K562 (cell line): ENCODE data around the gene PDE4D. TPM values are rescaled to one million over a fixed set of nuclear protein-coding genes. Genes with fewer than 3 reads are reported as not detected.

Experiments
- ATAC-seq: fragments of 200-7000 bp; cut with Tn5 transposase; 3 replicates; pipeline ENCODE4 v1.9.1; 2020; ENCODE audit warnings: moderate library complexity
- BruUV-seq: library from RNA; stranded (reverse); fragments of 400-500 nt; replicated peaks from 2 replicates; lab custom pipeline; 2021; lab: Mats Ljungman, UMichigan
- CTCF ChIA-PET: fragments of 300-600 bp; formaldehyde crosslinking; extraction: SDS; loops from one replicate; lab custom pipeline; 2021; ENCODE audit warnings: low intra/inter-chr PET ratio; lab: Yijun Ruan, JAX
- POLR2A ChIA-PET: fragments of 300-600, 350-650 bp; sonication (Branson Sonifier 250); formaldehyde crosslinking; extraction: SDS; loops from one replicate; lab custom pipeline; 2021; ENCODE audit warnings: antibody characterized with exemption, inconsistent platforms; lab: Yijun Ruan, JAX
- DNase-seq, 4 experiments: peaks; one replicate each; pipeline versions ENCODE4 v3.0.0 to v3.0.0-alpha.2; 2011 to 2018; ENCODE audit warnings: low spot score in 3 of 4, mixed read lengths in 3 of 4; ENCODE audit errors: extremely low read depth in 1 of 4
- FAIRE-seq: peaks from 2 replicates; lab custom pipeline; 2011; peaks lifted over from hg19 to GRCh38; lab: Jason Lieb, UNC
- H2AFZ ChIP-seq: 2 replicates; pipeline ENCODE4 v1.6.0; 2011; ENCODE audit warnings: low read depth, low read length, control low read depth, inconsistent platforms
- H3K27ac ChIP-seq: fragments of 200-600 bp; 3 replicates; pipeline ENCODE4 v1.8.0; 2011; ENCODE audit warnings: low read depth, mild to moderate bottlenecking, control low read depth, inconsistent platforms, low read length, moderate library complexity, mixed read lengths; ENCODE audit errors: extremely low read depth
- H3K27me3 ChIP-seq, 2 experiments: fragments of 300-600 bp in 1 of 2; 2 replicates in 1 of 2; 3 replicates in 1 of 2; pipeline versions ENCODE4 v1.6.0 to v1.8.0; 2011; ENCODE audit warnings: inconsistent platforms in 2 of 2, low read length in 2 of 2, mild to moderate bottlenecking in 1 of 2, mixed read lengths in 1 of 2, moderate library complexity in 1 of 2; ENCODE audit not compliant: control insufficient read depth in 2 of 2, insufficient read depth in 2 of 2
- H3K36me3 ChIP-seq: fragments of 300-600 bp; 3 replicates; pipeline ENCODE4 v1.8.0; 2011; ENCODE audit warnings: mild to moderate bottlenecking, low read length, inconsistent platforms; ENCODE audit not compliant: control insufficient read depth, insufficient read depth
- H3K4me1 ChIP-seq, 2 experiments: fragments of 200-600 bp in 1 of 2; replicated peaks in 1 of 2; 2 replicates in 1 of 2; 3 replicates in 1 of 2; pipeline versions ENCODE4 v1.5.1 to v1.8.0; 2011; ENCODE audit warnings: inconsistent platforms in 2 of 2, low read length in 2 of 2, mild to moderate bottlenecking in 1 of 2, mixed read lengths in 1 of 2, moderate library complexity in 1 of 2; ENCODE audit not compliant: control insufficient read depth in 2 of 2, insufficient read depth in 2 of 2
- H3K4me2 ChIP-seq: 2 replicates; pipeline ENCODE4 v1.6.1; 2011; ENCODE audit warnings: low read length, control low read depth, inconsistent platforms, mixed read lengths; ENCODE audit not compliant: insufficient read depth
- H3K4me3 ChIP-seq: fragments of 200-600 bp; sonication (generic), shearing (Covaris generic); 2 replicates; pipeline ENCODE4 v1.5.1; 2016; ENCODE audit warnings: control low read depth, inconsistent platforms
- H3K79me2 ChIP-seq: fragments of 200-600 bp; 3 replicates; pipeline ENCODE4 v1.8.0; 2011; ENCODE audit warnings: low read length, inconsistent platforms; ENCODE audit not compliant: control insufficient read depth, insufficient read depth
- H3K9ac ChIP-seq, 2 experiments: 2 replicates each; pipeline versions ENCODE4 v1.6.0 to v1.6.1; 2011; ENCODE audit warnings: low read depth in 2 of 2, low read length in 2 of 2, control low read depth in 1 of 2, inconsistent platforms in 1 of 2, mild to moderate bottlenecking in 1 of 2, mixed read lengths in 1 of 2; ENCODE audit not compliant: insufficient read depth in 1 of 2
- H3K9me1 ChIP-seq: one replicate; pipeline ENCODE4 v1.6.0; 2011; ENCODE audit warnings: inconsistent platforms, mild to moderate bottlenecking, low read length, moderate library complexity; ENCODE audit not compliant: control insufficient read depth, insufficient read depth
- H3K9me3 ChIP-seq: replicated peaks from 2 replicates; pipeline ENCODE4 v1.5.1; 2011; ENCODE audit warnings: low read depth, low read length, inconsistent platforms; ENCODE audit not compliant: control insufficient read depth, insufficient read depth
- H4K20me1 ChIP-seq: replicated peaks from 2 replicates; pipeline ENCODE4 v1.6.1; 2011; ENCODE audit warnings: low read length, inconsistent platforms, mixed read lengths; ENCODE audit not compliant: control insufficient read depth, insufficient read depth
- ARNT ChIP-seq, 2 experiments: fragments of 450-650 bp; IDR thresholded peaks; 2 replicates each; pipeline ENCODE4 v1.6.1; 2016; ENCODE audit warnings: mild to moderate bottlenecking in 1 of 2
- BACH1 ChIP-seq: fragments of 200-800 bp; sonication (Bioruptor generic); IDR thresholded peaks from 2 replicates; pipeline ENCODE4 v1.6.1; 2016; ENCODE audit warnings: missing genetic modification characterization, missing compliant biosample characterization
- EWSR1 ChIP-seq: fragments of 450-650 bp; IDR thresholded peaks from 2 replicates; pipeline ENCODE4 v1.6.1; 2018; ENCODE audit warnings: borderline replicate concordance, mild to moderate bottlenecking, low read depth, moderate library complexity; ENCODE audit not compliant: partially characterized antibody
- FIP1L1 ChIP-seq: fragments of 200-400 bp; formaldehyde crosslinking; IDR thresholded peaks from 2 replicates; pipeline ENCODE4 v1.6.1; 2018; ENCODE audit warnings: mild to moderate bottlenecking, low read depth, low read length; ENCODE audit not compliant: poor library complexity, severe bottlenecking
- FOSL1 ChIP-seq: fragments of 200-800 bp; sonication (Bioruptor generic); conservative IDR thresholded peaks from 2 replicates; pipeline ENCODE4 v1.6.1; 2016; ENCODE audit warnings: missing genetic modification characterization, missing compliant biosample characterization
- HDAC2 ChIP-seq: fragments of 450-650 bp; IDR thresholded peaks from 2 replicates; pipeline ENCODE4 v1.6.1; 2016; ENCODE audit warnings: mild to moderate bottlenecking
- HMG20A ChIP-seq: fragments of 450-650 bp; formaldehyde crosslinking; conservative IDR thresholded peaks from 2 replicates; pipeline ENCODE4 v1.4.0; 2020; ENCODE audit warnings: mild to moderate bottlenecking, mixed read lengths
- U2AF2 ChIP-seq: fragments of 200-400 bp; formaldehyde crosslinking; optimal IDR thresholded peaks from 2 replicates; pipeline ENCODE3; 2017; ENCODE audit warnings: low read depth, mild to moderate bottlenecking, low read length
- XRCC3 ChIP-seq: fragments of 450-650 bp; IDR thresholded peaks from 2 replicates; pipeline ENCODE4 v1.6.1; 2017; ENCODE audit warnings: mild to moderate bottlenecking, moderate library complexity
- ZNF253 ChIP-seq: fragments of 250-450 bp; sonication (Bioruptor Pico); conservative IDR thresholded peaks from 2 replicates; pipeline ENCODE4 v1.6.1; 2021; ENCODE audit warnings: mild to moderate bottlenecking
- ZNF589 ChIP-seq: fragments of 200-800 bp; sonication (Bioruptor generic); IDR thresholded peaks from 2 replicates; pipeline ENCODE4 v1.6.1; 2016; ENCODE audit warnings: low read depth, missing genetic modification characterization, missing compliant biosample characterization
- ZNF77 ChIP-seq: fragments of 250-450 bp; sonication (Bioruptor Pico); IDR thresholded peaks from 2 replicates; pipeline ENCODE4 v1.5.0; 2020
- WGBS: fragments of 100-300 bp; shearing (Covaris generic); methylation state at CpG from one replicate; pipeline ENCODE4 v1.1.6; 2016; ENCODE audit warnings: low coverage, mixed read lengths; ENCODE audit not compliant: insufficient coverage; ENCODE audit errors: missing lambda C conversion rate; 5-methylcytosine and 5-hydroxymethylcytosine counted together
- in situ Hi-C: fragments of 300-500 bp; cut with MboI; formaldehyde crosslinking; loops from 4 replicates; pipeline ENCODE4 v1.15.0; 2018; ENCODE audit warnings: inconsistent platforms, mixed read lengths
- intact Hi-C: fragments of 100-400 bp; cut with micrococcal nuclease; formaldehyde crosslinking; loops from 2 replicates; pipeline ENCODE4 v1.14.2; 2022
- polyA plus RNA-seq, 8 experiments: library from polyadenylated mRNA; depleted of rRNA in 4 of 8; stranded (reverse) in 5 of 8; unstranded in 3 of 8; fragments of >200 nt; fragmentation: Nextera tagmentation in 2 of 8; fragmentation: Illumina TruSeq in 1 of 8; extraction: Ambion mirVana in 2 of 8; extraction: Trizol in 1 of 8; gene quantifications; 2 replicates each; pipeline versions ENCODE4 v1.2.1 to v1.2.3, GENCODE V29; 2011 to 2014; ENCODE audit warnings: inconsistent platforms in 1 of 8, missing spikeins in 1 of 8
- total RNA-seq, 7 experiments: library from RNA; depleted of rRNA in 6 of 7; stranded (reverse); fragments of >200 nt in 6 of 7; fragmentation: Illumina TruSeq in 2 of 7; extraction: Trizol in 2 of 7; gene quantifications; 2 replicates each; pipeline versions ENCODE4 v1.2.1 to v1.2.3, GENCODE V29; 2011 to 2021; ENCODE audit warnings: low replicate concordance in 1 of 7
- TF ChIP-seq, protein P1 (sequence below): fragments of 450-650 bp; formaldehyde crosslinking; IDR thresholded peaks from 2 replicates; pipeline ENCODE4 v1.4.0; 2020; ENCODE audit warnings: mild to moderate bottlenecking, moderate library complexity
- TF ChIP-seq, protein P2 (sequence below): IDR thresholded peaks from 2 replicates; pipeline ENCODE4 v1.6.1; 2016; ENCODE audit warnings: missing genetic modification characterization, missing compliant biosample characterization
- TF ChIP-seq, protein P3 (sequence below): sonication (generic); formaldehyde crosslinking; IDR thresholded peaks from 2 replicates; pipeline ENCODE4 v1.5.0; 2020; ENCODE audit warnings: missing genetic modification reagents
- TF ChIP-seq, protein P4 (sequence below), 3 experiments: IDR thresholded peaks in 2 of 3; conservative IDR thresholded peaks in 1 of 3; 2 replicates each; pipeline ENCODE4 v1.5.1; 2011 to 2012; ENCODE audit warnings: low read length in 3 of 3, mild to moderate bottlenecking in 3 of 3, control low read depth in 2 of 3, improper control_type of control experiment in 1 of 3, inconsistent platforms in 1 of 3, low read depth in 1 of 3, mixed read lengths in 1 of 3, moderate library complexity in 1 of 3; ENCODE audit not compliant: insufficient read depth in 2 of 3
- TF ChIP-seq, protein P5 (sequence below): fragments of 250-450 bp; sonication (Bioruptor Pico); IDR thresholded peaks from 2 replicates; pipeline ENCODE4 v1.8.0; 2021; ENCODE audit warnings: moderate library complexity, mild to moderate bottlenecking, inconsistent platforms

Gene PDE4D
- total and polyA plus RNA-seq, 9 of the 15 experiments (the other 6 are each of a cell fraction or from before 2014, with no cell fraction given), result 0.04 to 0.46 (median 0.13) TPM

DNA sequence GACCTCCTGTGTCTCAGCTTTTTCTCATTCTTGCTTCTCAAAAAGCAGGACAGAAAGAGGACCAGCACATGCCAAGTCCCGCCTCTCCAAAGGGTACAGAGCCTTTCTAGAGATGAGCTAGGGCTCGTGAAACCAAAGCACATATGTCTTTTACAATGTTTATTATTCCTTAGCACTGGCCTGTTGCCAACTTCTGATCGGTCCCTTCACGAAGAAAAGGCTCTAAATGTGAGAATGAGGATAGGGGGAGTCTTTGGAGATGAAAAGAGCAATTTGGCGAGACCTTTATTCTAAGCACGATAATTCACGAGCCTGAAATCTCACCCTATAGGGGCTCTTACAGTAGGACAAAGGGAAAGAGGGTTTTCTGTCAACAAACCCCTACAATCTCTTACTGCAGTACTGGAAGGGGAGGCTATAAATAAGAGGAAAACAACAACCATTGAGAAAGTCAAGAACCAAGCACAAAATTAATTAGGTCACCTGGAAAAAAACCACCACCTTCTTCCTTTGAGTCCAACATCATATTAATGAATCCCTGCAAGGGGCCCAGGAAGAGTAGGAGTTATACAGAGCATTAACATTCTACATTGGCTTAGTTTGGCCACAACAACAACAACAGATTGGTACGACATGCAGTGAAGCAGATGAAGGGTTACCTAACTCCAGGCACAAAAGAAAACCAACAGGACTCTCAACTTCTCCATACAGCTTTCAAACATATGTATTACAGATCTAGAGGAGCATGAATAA lies 309.5 kb downstream of the PDE4D start:
- no peaks in the 10 kb centered on the region for H3K9me1 ChIP-seq
- TF ChIP-seq EWSR1 (no peak), FIP1L1 (no peak), FOSL1 (tag) (no peak), BACH1 (tag) (no peak), ZNF77 (CRISPR knock-in tag) (no peak), XRCC3 (no peak), HMG20A (CRISPR knock-in tag) (no peak), HDAC2 (no peak), ZNF589 (CRISPR knock-in tag) (no peak), U2AF2 (no peak), ARNT (IDR thresholded peaks at IDR 0.05) (no peak), ZNF253 (CRISPR knock-in tag) (no peak)
- TF ChIP-seq, protein P1, sequence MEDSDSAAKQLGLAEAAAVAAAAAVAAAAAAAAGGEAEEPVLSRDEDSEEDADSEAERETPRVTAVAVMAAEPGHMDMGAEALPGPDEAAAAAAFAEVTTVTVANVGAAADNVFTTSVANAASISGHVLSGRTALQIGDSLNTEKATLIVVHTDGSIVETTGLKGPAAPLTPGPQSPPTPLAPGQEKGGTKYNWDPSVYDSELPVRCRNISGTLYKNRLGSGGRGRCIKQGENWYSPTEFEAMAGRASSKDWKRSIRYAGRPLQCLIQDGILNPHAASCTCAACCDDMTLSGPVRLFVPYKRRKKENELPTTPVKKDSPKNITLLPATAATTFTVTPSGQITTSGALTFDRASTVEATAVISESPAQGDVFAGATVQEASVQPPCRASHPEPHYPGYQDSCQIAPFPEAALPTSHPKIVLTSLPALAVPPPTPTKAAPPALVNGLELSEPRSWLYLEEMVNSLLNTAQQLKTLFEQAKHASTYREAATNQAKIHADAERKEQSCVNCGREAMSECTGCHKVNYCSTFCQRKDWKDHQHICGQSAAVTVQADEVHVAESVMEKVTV (CRISPR knock-in tag), result no peak
- TF ChIP-seq, protein P2, sequence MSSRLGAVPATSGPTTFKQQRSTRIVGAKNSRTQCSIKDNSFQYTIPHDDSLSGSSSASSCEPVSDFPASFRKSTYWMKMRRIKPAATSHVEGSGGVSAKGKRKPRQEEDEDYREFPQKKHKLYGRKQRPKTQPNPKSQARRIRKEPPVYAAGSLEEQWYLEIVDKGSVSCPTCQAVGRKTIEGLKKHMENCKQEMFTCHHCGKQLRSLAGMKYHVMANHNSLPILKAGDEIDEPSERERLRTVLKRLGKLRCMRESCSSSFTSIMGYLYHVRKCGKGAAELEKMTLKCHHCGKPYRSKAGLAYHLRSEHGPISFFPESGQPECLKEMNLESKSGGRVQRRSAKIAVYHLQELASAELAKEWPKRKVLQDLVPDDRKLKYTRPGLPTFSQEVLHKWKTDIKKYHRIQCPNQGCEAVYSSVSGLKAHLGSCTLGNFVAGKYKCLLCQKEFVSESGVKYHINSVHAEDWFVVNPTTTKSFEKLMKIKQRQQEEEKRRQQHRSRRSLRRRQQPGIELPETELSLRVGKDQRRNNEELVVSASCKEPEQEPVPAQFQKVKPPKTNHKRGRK (tag), result no peak
- TF ChIP-seq, protein P3, sequence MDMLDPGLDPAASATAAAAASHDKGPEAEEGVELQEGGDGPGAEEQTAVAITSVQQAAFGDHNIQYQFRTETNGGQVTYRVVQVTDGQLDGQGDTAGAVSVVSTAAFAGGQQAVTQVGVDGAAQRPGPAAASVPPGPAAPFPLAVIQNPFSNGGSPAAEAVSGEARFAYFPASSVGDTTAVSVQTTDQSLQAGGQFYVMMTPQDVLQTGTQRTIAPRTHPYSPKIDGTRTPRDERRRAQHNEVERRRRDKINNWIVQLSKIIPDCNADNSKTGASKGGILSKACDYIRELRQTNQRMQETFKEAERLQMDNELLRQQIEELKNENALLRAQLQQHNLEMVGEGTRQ (CRISPR knock-in tag), result no peak
- TF ChIP-seq, protein P4, sequence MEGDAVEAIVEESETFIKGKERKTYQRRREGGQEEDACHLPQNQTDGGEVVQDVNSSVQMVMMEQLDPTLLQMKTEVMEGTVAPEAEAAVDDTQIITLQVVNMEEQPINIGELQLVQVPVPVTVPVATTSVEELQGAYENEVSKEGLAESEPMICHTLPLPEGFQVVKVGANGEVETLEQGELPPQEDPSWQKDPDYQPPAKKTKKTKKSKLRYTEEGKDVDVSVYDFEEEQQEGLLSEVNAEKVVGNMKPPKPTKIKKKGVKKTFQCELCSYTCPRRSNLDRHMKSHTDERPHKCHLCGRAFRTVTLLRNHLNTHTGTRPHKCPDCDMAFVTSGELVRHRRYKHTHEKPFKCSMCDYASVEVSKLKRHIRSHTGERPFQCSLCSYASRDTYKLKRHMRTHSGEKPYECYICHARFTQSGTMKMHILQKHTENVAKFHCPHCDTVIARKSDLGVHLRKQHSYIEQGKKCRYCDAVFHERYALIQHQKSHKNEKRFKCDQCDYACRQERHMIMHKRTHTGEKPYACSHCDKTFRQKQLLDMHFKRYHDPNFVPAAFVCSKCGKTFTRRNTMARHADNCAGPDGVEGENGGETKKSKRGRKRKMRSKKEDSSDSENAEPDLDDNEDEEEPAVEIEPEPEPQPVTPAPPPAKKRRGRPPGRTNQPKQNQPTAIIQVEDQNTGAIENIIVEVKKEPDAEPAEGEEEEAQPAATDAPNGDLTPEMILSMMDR (IDR thresholded peaks at IDR 0.05 in 2 of 3, conservative IDR thresholded peaks at IDR 0.05 in 1 of 3; ENCODE audit: insufficient read depth in 2 of 3, low read depth in 1 of 3, low read length in 3 of 3), result no peak
- TF ChIP-seq, protein P5, sequence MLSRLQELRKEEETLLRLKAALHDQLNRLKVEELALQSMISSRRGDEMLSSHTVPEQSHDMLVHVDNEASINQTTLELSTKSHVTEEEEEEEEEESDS (CRISPR knock-in tag), result no peak

More for the DNA sequence above, 309.5 kb downstream of the PDE4D start:
- H3K27me3 ChIP-seq, result no peaks in the 10 kb centered on the region
- BruUV-seq, result no TSS peak
- H3K9ac ChIP-seq, result no peak overlapping the region
- no peak overlapping the region for H3K4me3 ChIP-seq
- no peaks in the 10 kb centered on the region for H3K9me3 ChIP-seq
- POLR2A ChIA-PET, result no interaction called here
- intact Hi-C loops, result no loop called here
- WGBS, result 2% methylated on average over 8 of the region's 8 CpGs
- no peaks in the 10 kb centered on the region for H3K4me1 ChIP-seq
- H2AFZ ChIP-seq, result no peak overlapping the region
- in situ Hi-C loops, result no loop called here
- H3K4me2 ChIP-seq, result no peak overlapping the region
- no peaks in the 10 kb centered on the region for H4K20me1 ChIP-seq
- ATAC-seq (no peak), FAIRE-seq (no peak), DNase-seq (no peak)
- CTCF ChIA-PET, result no interaction called here
- H3K79me2 ChIP-seq, result no peaks in the 10 kb centered on the region
- no peak overlapping the region for H3K27ac ChIP-seq
- H3K36me3 ChIP-seq, result no peaks in the 10 kb centered on the region
